UCSD-AML1 (cell line): Measurements from ENCODE around the gene CLCN1.
"Not testable (repeated sequence)": the region's sequence is repeated elsewhere in the genome, so short reads cannot be mapped to it uniquely, and the experiment has no call there.

Experiments
- DNase-seq: peaks from one replicate; lab custom pipeline; 2025; ENCODE audit not compliant: unreplicated experiment; lab: John Stamatoyannopoulos, UW

The CLCN1 gene

GRCh38 chr7:143315776-143316175 lies at the start of gene CLCN1:
TSS of gene CLCN1 (plus strand) at chr7:143316111. CDS start at chr7:143316213, 102 bp downstream.
- no peak for DNase-seq

GRCh38 chr7:143269251-143269650 lies 46.7 kb upstream of the CLCN1 start:
- peak; percentile 8 for DNase-seq

- no peak for DNase-seq
Measured at GRCh38 chr7:143271240-143271639, 44.7 kb upstream of the CLCN1 start.

GRCh38 chr7:143272871-143273270 lies 43.0 kb upstream of the CLCN1 start:
- DNase-seq: no peak

GRCh38 chr7:143279186-143280098 lies 36.5 kb upstream of the CLCN1 start:
- DNase-seq: no peak

- DNase-seq: no peak
Measured at GRCh38 chr7:143280160-143280559, 35.8 kb upstream of the CLCN1 start.

GRCh38 chr7:143280566-143280965 lies 35.3 kb upstream of the CLCN1 start:
- DNase-seq: no peak

GRCh38 chr7:143281529-143281928 lies 34.4 kb upstream of the CLCN1 start:
- no peak for DNase-seq

- DNase-seq: no peak
Measured at GRCh38 chr7:143282124-143282523, 33.8 kb upstream of the CLCN1 start.

GRCh38 chr7:143283381-143283780 lies 32.5 kb upstream of the CLCN1 start:
- DNase-seq: no peak

- DNase-seq: no peak
Measured at GRCh38 chr7:143284591-143285469, 31.1 kb upstream of the CLCN1 start, which contains the start of gene TMEM139. TSS of gene TMEM139 (plus strand) at chr7:143284958. CDS start at chr7:143285958, 1,000 bp downstream.

- DNase-seq: no peak
Measured at GRCh38 chr7:143285470-143285778, 30.5 kb upstream of the CLCN1 start.

- DNase-seq: no peak
Measured at GRCh38 chr7:143285806-143286521, 29.9 kb upstream of the CLCN1 start.

GRCh38 chr7:143286522-143286890 lies 29.4 kb upstream of the CLCN1 start:
- DNase-seq: no peak

GRCh38 chr7:143287339-143287934 lies 28.5 kb upstream of the CLCN1 start:
- no peak for DNase-seq

- peak; percentile 93 for DNase-seq
Measured at GRCh38 chr7:143287935-143288826, 27.7 kb upstream of the CLCN1 start, which contains the start of gene CASP2. TSS of gene CASP2 (plus strand) at chr7:143288351. CDS start at chr7:143288456, 105 bp downstream.

- no peak for DNase-seq
Measured at GRCh38 chr7:143288836-143289235, 27.1 kb upstream of the CLCN1 start.

GRCh38 chr7:143289421-143289820 lies 26.5 kb upstream of the CLCN1 start:
- no peak for DNase-seq

- DNase-seq: not testable (repeated sequence)
Measured at GRCh38 chr7:143289888-143290287, 26.0 kb upstream of the CLCN1 start.

- no peak for DNase-seq
Measured at GRCh38 chr7:143290293-143290692, 25.6 kb upstream of the CLCN1 start.
